Measurements from ENCODE around the gene CCDC144A.

DNA sequence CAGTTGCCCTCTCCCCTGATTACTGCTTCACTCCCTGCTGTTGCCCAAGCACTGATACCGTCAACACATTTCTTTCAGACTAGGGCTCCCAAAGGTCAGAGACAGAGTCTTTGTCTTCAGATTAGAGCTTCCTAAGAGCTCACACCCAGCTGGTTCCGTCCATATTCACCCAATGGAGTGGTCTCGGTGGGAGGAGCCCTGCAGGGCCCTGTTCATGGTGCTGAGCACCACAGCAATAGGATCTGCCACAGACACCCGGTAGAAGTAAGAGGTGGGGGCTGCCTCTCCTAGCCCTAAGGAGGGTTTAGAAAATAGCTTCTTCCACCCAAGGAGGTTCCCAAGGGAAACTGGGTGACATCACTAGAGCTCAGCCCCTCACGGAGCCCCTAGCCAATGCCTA is 128.3 kb downstream of the CCDC144A start:
- TF ChIP-seq YY1 (IDR thresholded peaks at IDR 0.05; ENCODE audit: extremely low read depth, insufficient replicate concordance, low read depth, low read length) (no peak), REST (IDR thresholded peaks at IDR 0.05; ENCODE audit: low read depth) (no peak), POLR2A (IDR thresholded peaks at IDR 0.05; ENCODE audit: borderline replicate concordance, extremely low read depth, insufficient read depth, insufficient read length) (no peak), EZH2 (IDR thresholded peaks at IDR 0.05) (no peak), ELF1 (IDR thresholded peaks at IDR 0.05; ENCODE audit: borderline replicate concordance, low read depth) (no peak), POLR2AphosphoS5 (IDR thresholded peaks at IDR 0.05; ENCODE audit: low read depth, low read length) (no peak), MAX (IDR thresholded peaks at IDR 0.05) (no peak), EZH2phosphoT487 (IDR thresholded peaks at IDR 0.05; ENCODE audit: borderline replicate concordance) (no peak), RAD21 (IDR thresholded peaks at IDR 0.05; ENCODE audit: low read depth) (no peak), EGR1 (IDR thresholded peaks at IDR 0.05; ENCODE audit: low read depth) (no peak), ZFX (IDR thresholded peaks at IDR 0.05) (no peak)
- TF ChIP-seq, protein P1, sequence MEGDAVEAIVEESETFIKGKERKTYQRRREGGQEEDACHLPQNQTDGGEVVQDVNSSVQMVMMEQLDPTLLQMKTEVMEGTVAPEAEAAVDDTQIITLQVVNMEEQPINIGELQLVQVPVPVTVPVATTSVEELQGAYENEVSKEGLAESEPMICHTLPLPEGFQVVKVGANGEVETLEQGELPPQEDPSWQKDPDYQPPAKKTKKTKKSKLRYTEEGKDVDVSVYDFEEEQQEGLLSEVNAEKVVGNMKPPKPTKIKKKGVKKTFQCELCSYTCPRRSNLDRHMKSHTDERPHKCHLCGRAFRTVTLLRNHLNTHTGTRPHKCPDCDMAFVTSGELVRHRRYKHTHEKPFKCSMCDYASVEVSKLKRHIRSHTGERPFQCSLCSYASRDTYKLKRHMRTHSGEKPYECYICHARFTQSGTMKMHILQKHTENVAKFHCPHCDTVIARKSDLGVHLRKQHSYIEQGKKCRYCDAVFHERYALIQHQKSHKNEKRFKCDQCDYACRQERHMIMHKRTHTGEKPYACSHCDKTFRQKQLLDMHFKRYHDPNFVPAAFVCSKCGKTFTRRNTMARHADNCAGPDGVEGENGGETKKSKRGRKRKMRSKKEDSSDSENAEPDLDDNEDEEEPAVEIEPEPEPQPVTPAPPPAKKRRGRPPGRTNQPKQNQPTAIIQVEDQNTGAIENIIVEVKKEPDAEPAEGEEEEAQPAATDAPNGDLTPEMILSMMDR (IDR thresholded peaks at IDR 0.05 in 2 of 3, conservative IDR thresholded peaks at IDR 0.05 in 1 of 3; ENCODE audit: borderline replicate concordance in 1 of 3, insufficient read depth in 1 of 3, low read depth in 2 of 3, low read length in 2 of 3) = no peak

Measured in HCT116 (cell line).